Activated gamma-delta T cell (primary cell): Measurements from ENCODE around the gene GAB1.

ENCODE experiments used
- DNase-seq: peaks from one replicate; lab custom pipeline; 2025; lab: John Stamatoyannopoulos, UW

Gene GAB1

GRCh38 chr4:143389579-143390195 is 53.0 kb downstream of the GAB1 start:
- DNase-seq, result no peak

GRCh38 chr4:143390764-143391163 is 54.1 kb downstream of the GAB1 start:
- DNase-seq, result no peak

GRCh38 chr4:143391261-143391660 is 54.6 kb downstream of the GAB1 start:
- DNase-seq, result no peak

DNA sequence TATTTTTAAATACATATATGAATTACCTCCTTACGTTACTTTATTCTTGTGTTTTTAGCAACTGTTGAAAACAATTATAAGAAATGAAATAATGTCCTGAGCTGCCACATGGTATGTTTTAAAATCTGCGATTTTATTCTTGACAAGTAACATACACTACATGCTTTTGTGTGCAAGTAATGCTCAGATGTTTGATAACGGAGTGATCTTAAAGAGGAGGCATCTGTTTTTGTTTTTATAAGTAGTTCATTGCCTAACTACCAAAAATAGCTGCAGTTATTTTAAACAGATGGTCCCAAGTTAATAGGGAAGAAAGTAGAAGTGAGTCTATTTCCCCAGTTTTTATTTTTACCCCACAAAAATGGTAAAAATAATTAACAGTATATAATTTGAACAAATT is 55.2 kb downstream of the GAB1 start:
- no peak for DNase-seq

DNA sequence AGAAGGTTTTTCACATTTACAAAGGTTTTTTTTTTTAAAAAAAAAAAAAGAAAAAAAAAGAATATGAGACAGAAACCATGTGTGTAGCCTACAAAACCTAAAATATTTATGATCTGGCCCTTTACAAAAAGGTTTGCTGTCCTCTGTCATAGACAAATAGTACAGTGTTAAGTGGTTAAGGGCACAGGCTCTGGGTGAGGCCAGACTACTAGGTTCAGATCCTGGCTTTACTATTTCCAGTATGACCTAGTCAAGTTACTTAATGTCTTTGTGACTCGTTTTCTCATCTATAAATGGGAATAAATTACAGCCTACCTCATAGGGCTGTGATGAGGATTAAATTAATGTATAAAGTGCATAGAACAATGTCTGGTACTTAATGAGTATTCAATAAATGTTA is 56.5 kb downstream of the GAB1 start:
- DNase-seq, result no peak

DNA sequence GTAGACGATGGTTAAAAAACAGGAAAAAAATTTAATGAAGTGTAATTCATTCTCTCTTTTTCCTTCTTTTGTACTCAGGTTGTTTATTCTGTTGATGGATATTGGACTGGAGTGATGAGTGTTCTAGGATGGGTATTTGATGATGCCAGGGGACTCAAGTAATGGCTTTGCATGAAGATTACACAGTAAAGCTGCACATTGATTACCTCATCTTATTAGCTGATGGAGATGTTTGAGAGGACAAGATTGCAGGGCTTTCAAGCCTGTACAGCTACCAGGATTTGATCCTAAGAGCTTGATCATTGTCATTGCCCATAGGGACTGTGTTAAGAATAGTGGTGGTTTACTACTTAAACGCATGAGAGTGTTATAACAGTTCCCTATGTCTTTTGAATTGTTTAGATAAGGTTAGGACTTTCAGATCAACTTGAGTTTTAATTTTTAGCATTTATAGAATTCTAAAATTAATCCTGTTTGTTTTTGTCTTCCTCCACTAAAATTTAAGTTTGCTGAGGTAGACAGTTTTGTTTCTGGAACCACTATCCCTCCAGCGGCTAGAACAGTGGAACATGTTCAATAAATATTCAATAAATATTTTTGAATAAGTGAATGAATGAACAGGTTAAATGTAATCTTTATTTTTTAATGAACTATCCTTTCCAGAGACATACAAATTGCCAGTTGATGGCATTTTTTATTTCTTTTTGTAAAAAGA is 58.2 kb downstream of the GAB1 start:
- DNase-seq, result no peak

DNA sequence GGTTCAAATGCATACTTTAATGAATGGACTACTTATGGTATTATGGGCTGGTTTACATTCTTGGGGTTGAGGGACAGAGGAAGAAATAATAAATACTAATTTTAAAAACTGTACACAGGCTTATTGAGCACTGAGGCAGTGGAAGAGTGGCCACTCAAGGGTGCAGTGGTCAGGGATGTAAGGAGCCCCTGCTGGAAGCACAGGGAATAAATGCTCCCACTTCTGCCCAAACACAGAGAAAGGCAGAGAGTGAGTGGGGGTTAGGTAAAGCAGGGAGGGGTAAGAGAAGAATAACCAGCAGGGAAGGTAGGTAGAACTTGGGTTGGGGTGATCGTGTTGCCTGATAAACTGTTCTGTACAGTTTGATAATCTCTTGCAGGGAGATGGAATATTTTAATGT is 60.0 kb downstream of the GAB1 start:
- DNase-seq, result no peak

DNA sequence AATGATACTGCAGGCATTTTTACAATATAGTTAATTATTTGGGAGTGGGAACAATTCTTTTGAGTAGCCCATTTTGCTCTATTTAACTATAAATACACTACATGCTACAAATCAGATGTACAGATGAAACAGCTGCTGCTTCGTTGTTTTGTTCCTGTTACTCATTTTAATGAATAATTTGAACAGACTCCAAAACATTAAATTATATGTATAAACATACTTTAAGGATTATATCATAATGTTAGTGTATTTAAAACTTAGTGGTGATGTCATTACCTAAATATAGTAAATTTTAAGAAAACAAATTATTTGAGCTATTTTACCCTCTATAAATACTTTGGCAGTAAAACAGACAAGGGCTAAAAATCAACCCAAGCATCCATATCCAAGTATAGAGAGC is 60.7 kb downstream of the GAB1 start:
- no peak for DNase-seq

GRCh38 chr4:143397887-143398286 is 61.2 kb downstream of the GAB1 start:
- no peak for DNase-seq

DNA sequence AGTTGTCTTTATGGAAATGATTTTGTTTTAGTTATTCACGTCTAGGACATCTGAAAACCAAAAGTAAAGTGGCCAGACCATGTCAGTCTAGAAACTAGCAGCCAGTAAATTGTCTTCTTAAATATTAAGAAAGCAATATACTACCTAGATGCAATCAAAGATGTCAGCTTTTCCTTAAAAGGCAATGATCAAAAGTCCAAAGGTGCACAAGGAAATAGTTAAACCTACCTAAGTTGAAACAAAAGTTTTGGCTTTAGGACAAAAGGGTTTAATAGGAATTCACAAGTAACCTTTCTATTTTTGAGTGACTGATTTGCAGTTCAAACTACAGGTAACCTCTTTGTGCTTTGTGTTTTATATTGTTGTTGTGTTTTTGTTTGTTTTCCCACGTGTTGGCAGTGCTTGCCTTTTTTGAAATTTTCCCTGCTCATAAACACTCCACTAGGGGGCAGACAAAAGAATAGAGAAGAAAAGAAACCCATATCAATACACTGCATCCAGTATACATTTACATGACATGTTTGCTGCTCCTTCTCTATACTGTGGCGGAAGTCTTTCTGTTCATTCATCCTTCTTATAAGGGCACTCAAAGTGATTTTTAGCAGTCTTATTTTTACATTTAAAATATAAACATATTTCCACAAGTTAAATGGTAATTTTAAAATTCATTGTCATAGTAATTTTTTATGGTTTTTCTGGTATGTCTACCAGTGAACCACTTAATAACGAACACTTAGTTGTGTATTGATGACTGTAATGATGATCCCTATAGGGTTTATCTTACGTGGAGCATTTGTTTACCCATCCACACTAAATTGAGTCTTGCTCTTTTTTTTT is 62.7 kb downstream of the GAB1 start:
- no peak for DNase-seq

DNA sequence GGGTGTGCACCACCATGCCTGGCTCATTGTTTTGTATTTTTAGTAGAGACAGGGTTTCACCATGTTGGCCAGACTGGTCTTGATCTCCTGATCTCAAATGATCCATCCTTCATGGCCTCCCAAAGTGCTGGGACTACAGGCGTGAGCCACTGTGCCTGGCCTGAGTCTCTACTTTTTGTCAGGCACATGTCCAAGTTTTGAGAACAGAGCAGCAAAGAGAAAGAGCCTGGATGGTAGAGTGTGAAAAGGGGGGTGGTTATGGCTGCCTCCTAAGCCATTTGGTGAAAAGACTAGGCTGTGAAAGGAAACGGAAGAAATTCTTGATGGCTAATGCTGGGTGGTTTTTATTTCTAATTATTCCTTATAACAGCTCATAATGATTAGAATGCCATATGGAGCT is 63.4 kb downstream of the GAB1 start:
- DNase-seq, result no peak

GRCh38 chr4:143402776-143403552 is 66.3 kb downstream of the GAB1 start:
- no peak for DNase-seq

GRCh38 chr4:143403553-143403820 is 66.8 kb downstream of the GAB1 start:
- DNase-seq, result no peak

DNA sequence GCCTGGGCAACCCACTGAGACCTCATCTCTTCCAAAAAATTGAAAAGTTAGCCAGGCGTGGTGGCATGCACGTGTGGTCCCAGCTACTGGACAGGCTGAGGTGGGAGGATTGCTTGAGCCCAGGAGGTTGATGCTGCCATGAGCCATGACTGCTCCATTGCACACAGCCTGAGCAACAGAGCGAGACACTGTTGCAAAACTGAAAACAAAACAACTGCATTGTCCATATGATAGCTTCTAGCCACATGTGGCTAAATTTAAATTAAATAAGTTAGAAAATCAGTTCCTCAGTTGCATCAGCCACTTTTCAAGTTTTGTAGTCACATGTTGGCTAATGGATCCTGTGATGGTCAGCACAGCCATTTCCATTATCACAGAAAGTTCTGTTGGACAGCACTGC is 67.9 kb downstream of the GAB1 start:
- DNase-seq, result no peak

- no peak for DNase-seq
These were observed 68.5 kb downstream of the GAB1 start for GRCh38 chr4:143405075-143405730.

- DNase-seq, result no peak
These were observed 69.8 kb downstream of the GAB1 start for GRCh38 chr4:143406523-143406922.

GRCh38 chr4:143407474-143407873 is 70.8 kb downstream of the GAB1 start:
- DNase-seq, result no peak

GRCh38 chr4:143407888-143408287 is 71.2 kb downstream of the GAB1 start:
- DNase-seq, result no peak

GRCh38 chr4:143410015-143410414 is 73.3 kb downstream of the GAB1 start:
- DNase-seq, result no peak

DNA sequence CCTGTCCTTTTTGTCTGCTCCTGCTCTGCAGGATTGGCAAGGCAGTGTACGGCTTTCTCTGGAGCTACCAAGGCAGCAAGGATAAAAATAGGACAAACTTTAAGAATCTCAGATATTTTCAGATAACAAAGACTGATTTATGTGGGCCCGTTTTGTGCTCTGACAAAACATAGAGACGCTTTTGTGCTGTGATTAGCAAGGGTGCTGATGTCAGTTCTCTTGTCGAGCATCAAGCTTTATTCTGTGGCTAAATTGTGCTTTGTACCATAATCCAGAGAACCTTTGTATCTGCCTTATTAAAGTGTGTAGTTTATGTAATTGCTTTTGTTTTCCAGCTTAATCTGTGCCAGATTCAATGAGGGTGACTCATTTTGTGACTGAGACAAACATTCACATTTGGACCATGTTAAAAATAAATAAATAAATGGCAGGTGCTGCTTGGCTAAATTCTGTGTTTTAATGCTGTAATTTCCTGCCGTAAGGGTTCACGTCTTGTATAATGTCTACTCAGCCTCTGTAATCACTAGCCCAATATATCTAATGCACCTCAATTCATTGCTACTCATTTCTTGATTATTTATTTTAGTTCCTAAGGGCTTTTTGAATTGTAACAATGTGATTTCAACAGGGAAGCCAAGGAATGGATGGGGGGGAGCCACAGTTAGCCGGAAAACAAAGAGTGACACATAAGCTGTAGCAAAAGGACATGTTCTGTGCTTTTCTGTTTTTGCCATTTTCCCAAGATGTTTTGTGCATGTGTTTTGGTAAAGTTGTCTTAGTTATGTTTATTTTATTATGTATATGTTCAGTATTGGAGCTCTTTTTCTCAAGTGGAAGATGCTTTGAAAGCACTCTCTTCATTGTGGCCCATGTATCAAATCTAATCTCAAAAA is 75.1 kb downstream of the GAB1 start:
- DNase-seq, result no peak

- DNase-seq, result no peak
These were observed 75.7 kb downstream of the GAB1 start for GRCh38 chr4:143412420-143412758.
